Astrocyte (in vitro differentiated cells and primary cell): ENCODE measurements around the gene MAP3K21.

ENCODE experiments used
- CTCF ChIP-seq: IDR thresholded peaks from 2 replicates; pipeline ENCODE4 v1.5.1; 2011; ENCODE audit warnings: low read depth, mild to moderate bottlenecking, inconsistent platforms, low read length, moderate library complexity; ENCODE audit not compliant: insufficient read depth
- EZH2 ChIP-seq: IDR thresholded peaks from 2 replicates; pipeline ENCODE4 v1.6.1; 2012; ENCODE audit warnings: mild to moderate bottlenecking, low read length, inconsistent platforms; ENCODE audit not compliant: insufficient read depth

- no peak for TF ChIP-seq CTCF
- TF ChIP-seq EZH2, result no peak
Observed at GRCh38 chr1:233347338-233347737, 19.8 kb downstream of the MAP3K21 start.
